IPS DF 4.7 (cell line): Measurements from ENCODE around the gene GGT5.
"Not testable (repeated sequence)": the region's sequence is repeated elsewhere in the genome, so short reads cannot be mapped to it uniquely, and the experiment has no call there.

Source experiments
- DNase-seq: peaks from one replicate; pipeline ENCODE4 v3.0.0-alpha.2; 2013; ENCODE audit warnings: low spot score; ENCODE audit errors: extremely low read depth

GGT5 gene

GRCh38 chr22:24262185-24262749 is 17.4 kb upstream of the GGT5 start:
- not testable (repeated sequence) for DNase-seq

GRCh38 chr22:24259459-24259858 is 14.6 kb upstream of the GGT5 start:
- not testable (repeated sequence) for DNase-seq

GRCh38 chr22:24256736-24257135 is 11.9 kb upstream of the GGT5 start:
- not testable (repeated sequence) for DNase-seq

DNA sequence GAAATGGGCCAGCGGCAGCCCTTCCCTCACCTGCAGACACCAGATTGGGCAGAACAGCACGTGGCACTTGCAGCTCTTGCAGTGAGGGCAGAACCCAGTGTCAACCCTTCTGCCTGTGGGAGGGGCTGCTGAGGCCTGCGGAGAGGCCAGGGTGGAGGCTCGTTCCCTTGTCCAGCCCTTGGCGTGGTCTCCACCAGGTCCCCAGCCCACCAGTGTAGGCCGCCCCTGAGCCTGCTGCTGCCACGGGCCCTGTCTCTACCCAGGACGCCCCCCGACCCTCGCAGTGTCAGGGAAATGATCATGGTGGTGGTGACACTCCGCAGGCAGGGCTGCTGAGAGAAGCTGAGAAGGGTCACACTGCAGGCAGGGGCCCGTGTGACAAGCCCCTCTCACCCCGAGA is 11.3 kb upstream of the GGT5 start:
- not testable (repeated sequence) for DNase-seq

GRCh38 chr22:24253126-24253525 is 8.2 kb upstream of the GGT5 start:
- DNase-seq, result not testable (repeated sequence)

DNA sequence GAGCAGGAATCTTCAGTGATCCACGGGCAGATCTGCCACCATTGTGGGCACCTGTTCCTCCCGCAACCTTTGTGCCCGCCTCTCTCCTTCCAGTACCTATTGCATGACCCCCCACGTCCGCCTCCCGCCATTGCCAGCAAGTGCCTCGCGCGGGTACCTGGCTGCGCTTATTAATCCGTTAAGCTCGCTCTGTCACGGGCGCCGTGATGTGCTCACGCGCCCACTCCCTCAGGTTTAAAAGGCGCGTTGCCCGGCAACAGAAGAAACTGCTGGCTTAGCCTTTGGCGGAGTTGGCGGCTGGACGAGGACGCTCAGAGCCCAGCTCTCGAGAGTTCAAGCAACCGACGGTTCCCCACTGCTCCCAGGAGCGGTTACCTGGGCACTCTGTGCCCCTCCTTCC is 6.4 kb upstream of the GGT5 start:
- DNase-seq, result not testable (repeated sequence)

DNA sequence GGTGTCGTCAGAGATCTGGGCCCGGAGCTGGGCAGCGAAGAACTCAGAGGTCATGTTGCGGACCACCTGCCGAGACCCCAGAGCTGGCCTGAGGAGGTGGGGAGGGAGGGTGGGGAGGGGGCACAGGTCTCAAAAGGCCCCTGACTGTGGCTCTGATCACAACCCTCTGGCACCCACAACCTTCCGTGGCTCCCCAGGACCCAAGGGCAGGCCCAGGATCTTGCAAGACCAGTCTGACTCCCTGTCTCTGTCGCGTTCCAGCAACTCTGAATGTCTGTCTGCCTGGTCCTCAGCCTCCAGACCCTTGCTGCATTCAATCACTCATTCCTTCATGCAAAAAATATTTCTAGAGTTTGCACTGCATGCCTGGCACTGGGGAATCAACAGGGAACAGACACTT is 4.5 kb upstream of the GGT5 start:
- not testable (repeated sequence) for DNase-seq

DNA sequence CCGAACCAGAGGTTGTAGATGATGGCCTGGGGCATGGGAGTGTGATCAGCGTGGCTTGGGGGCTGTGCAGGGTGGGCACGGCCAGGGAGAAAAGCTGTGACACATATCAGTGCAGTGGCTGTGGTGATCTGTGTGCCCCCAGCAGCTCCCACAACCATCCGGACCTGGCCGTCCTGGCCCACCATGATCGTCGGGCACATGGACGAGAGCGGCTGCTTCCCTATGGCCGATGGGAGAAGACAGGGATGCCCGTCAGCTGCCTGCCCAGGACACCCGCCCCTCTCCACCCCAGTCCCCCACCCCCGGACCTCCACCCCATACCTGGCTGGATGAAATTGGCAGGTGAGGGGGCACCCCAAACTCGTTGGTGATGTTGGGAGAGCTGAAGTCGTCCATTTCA is 3.7 kb upstream of the GGT5 start:
- not testable (repeated sequence) for DNase-seq

GRCh38 chr22:24247564-24248344 is 2.9 kb upstream of the GGT5 start:
- DNase-seq, result no peak

GRCh38 chr22:24247011-24247507 is 2.2 kb upstream of the GGT5 start:
- no peak for DNase-seq

DNA sequence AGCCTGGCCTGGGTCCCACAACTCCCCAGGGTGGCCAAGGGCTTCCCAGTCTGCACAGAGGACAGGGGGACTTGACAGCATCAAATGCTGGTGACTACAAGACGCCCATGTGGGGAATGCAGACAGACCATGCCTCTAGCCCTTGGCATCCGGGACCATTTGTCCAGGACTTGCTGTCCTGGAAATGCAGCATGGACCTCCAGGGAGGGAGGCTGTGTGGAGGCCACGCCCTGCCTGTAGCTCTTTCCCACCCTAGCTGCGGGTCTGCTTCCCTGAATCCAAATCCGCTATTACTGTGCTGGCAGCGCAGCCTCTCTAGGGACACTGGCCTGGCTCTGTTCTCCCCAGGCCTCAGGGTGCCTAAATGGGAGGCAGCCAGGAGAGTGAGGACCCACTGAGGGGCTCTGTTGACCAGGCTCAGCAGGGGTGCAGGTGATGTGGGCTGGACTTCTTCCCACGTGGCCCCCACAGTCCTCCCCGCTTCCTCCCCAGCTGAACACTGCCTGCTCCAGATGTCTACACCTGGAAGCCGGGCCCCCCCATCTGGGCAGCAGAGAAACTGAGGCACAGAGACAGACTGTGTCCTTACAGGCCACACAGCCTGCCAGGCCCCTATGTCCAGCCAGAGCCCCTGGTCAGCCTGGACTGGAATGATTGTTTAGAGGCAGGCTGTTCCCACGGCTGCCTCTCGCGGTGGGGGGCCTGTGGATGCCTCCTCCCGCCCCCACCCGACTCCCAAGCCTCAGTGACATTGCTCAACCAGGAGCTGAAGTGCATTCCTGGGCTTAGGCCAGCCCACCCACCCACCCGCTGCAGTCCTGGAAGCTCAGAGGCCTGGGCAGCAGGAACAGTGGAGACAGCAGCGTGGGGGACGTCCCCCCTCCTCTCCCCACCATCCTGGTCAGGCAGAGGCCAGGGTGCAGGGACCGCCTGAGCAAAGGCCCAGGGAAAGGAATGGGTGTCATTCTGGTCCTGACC is 991 bp upstream of the GGT5 start:
- DNase-seq, result not testable (repeated sequence)

DNA sequence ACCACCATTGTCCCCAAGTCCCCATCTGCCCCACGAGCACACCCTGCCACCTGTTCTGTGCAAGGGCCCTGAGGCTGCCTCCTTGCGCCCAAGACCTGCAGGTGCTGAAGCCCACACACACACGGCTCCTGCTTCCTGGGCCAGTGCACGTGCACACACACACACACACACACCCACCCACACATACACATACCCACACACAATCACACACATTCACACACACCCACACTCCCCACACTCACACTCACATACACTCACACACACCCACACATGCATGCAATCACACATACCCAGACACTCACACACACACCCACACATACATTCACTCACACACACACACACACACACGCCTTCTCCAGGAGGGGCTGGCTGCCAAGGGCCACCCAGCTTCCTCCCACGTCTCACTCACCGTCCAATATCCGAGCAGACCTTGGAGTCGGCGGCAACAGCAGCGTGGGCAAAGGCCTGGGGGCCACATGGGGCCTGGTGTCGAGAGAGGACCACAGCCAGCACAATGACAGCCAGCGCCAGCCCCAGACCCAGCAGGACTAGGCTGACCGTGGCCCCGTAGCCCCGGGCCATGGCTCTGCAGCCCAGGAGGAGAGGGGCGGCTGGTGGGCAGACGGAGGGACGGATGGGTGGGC is 616 bp downstream of the GGT5 start:
- no peak for DNase-seq

DNA sequence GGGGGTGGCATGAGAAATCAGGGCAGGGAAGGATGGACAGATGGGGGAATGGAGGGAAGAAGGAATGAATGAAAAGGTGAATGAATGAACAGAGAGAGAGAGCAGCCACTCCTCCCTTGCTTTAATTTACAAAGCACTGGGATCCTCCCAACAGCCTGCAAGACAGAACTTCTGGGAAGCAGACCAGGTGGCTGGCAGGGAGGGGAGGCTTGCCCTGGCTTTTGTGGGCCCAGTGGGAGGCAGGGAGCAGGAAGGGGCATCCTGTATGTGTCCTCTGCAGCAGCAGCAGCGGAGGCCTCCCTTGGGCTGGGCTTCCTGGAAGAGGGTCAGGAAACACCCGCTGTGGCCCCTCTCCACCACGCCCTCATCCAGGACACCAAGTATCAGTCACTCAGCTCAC is 1.5 kb downstream of the GGT5 start:
- DNase-seq, result not testable (repeated sequence)

GRCh38 chr22:24240985-24241692 is 3.7 kb downstream of the GGT5 start:
- DNase-seq, result not testable (repeated sequence)

DNA sequence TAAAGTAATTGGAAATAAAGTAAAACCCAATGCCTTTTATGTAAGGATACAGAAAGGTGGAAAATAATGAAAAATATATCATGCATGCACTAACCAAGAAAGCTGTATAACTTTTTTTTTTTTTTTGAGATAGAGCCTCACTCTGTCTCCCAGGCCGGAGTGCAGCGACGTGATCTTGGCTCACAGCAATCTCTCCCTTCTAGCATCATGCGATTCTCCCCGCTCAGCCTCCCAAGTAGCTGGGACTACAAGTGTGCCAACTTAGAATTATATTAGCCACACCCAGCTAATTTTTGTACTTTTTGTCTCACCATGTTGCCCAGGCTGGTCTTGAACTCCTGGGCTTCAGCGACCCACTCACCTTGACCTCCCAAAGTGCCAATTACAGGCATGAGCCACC is 4.5 kb downstream of the GGT5 start:
- no peak for DNase-seq

DNA sequence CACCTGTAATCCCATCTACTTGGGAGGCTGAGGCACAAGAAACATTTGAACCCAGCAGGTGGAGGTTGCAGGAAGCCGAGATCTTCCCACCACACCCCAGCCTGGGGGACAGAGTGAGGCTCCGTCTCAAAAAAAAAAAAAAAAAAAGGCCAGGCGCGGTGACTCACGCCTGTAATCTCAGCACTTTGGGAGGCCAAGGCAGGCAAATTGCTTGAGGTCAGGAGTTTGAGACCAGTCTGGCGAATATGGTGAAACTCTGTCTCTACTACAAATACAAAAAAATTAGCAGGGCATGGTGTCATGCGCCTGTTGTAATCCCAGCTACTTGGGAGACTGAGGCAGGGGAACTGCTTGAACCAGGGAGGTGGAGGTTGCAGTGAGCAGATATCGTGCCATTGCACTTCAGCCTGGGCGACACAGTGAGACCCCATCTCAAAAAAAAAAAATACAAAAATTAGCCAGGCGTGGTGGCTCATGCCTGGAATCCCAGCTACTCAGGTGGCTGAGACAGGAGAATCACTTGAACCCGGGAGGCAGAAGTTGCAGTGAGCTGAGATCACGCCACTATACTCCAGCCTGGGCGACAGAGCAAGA is 6.7 kb downstream of the GGT5 start:
- not testable (repeated sequence) for DNase-seq

DNA sequence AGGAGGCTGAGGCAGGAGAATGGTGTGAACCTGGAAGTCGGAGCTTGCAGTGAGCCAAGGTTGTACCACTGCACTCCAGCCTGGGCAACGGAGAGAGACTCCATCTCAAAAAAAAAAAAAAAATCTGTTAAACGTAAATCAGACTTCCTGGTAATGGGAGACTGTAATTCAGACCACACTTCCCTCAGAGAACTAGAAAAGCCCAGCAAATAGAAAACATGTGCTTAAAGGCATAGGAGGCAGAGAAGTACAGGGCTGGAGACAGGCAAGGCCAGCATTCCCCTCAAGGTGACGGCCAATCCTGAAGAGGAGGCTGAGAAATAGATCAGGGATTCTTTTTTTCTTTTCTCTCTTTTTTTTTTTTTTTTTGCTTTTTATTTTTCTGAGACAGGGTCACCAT is 8.2 kb downstream of the GGT5 start:
- no peak for DNase-seq

DNA sequence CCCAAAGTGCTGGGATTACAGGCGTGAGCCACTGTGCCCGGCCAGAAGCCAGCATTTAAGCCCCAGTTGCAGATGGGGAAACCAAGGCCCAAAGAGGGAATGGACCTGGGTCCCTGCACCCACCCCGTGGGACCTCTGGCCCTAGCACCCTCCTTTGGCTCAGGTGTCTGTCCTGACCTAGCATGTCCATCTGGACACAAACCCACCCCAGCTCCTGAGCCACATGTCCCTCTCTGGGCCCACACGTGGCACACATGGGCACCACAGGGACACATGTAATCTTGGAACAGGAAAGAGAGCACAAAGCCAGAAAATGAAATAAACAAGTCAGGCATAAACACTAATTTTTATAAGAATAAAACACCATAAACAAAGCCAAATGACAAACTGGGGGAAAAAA is 9.6 kb downstream of the GGT5 start:
- DNase-seq, result no peak

GRCh38 chr22:24233816-24234215 is 11.1 kb downstream of the GGT5 start:
- DNase-seq, result no peak

GRCh38 chr22:24233235-24233634 is 11.6 kb downstream of the GGT5 start:
- DNase-seq, result no peak
